ENCODE data around the gene USP34. TPM values are rescaled to one million over a fixed set of nuclear protein-coding genes. Genes with fewer than 3 reads are reported as not detected.

The USP34 gene
- total RNA-seq (2022; extraction: Qiagen RNA extraction), result 44.7 to 56.5 TPM (median 45.9 TPM) in 5 replicates

GRCh38 chr2:61470965-61471904, at the start of gene USP34:
TSS of gene USP34 (minus strand) at chr2:61471087. CDS start at chr2:61470692, 395 bp downstream.

DNA sequence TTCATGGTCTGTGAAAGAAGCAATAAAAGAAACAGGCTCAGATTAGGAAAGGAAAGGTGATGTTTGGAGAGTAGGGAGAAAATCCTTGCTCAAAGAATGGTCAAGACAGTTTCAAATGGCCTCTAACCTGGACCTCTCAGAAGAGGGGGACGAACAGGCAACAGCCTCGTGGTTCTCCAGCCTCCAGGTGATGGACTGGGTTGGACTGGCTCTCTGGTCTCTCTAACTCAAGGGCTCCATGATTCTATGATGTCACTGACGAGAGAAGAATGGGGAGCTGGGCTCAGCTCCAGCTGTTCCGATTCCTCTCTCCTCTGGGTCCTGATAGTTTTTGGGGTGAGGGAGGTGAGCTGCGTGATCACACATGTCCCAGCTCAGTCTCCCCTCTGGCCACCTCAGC, 309.0 kb downstream of the USP34 start, which contains the start of gene C2orf74:
Gene C2orf74, plus strand, starts transcription at position 301 of the 400 bp plus-strand sequence. CDS start 327 bp downstream, outside the sequence.

Other genes starting within 250 kb of the USP34 start
- gene XPO1, start 67.3 kb upstream of the USP34 start, total RNA-seq (2022; extraction: Qiagen RNA extraction), result 103 to 134 TPM (median 119 TPM) in 5 replicates

Measured in A549 treated with AZD2906 at 1 μM for 4 hours (cell line).